Esophagus squamous epithelium (tissue), 5 donors: Measurements from ENCODE around the gene MAPK12. TPM values are rescaled to one million over a fixed set of nuclear protein-coding genes. Genes with fewer than 3 reads are reported as not detected.

Source experiments
- DNase-seq: peaks from one replicate; lab custom pipeline; 2025; lab: John Stamatoyannopoulos, UW
- H3K27ac ChIP-seq, 4 donors: fragments of 200-600 bp; sonication (generic); one replicate each; pipeline ENCODE4 v1.5.1; 2016 to 2019; ENCODE audit warnings: mild to moderate bottlenecking in 1 of 4
- H3K27me3 ChIP-seq, 4 donors: fragments of 200-600 bp; sonication (generic); 1 replicate in 3 of 4; 2 replicates in 1 of 4; pipeline versions ENCODE4 v1.5.1 to v1.6.0; 2017 to 2021; ENCODE audit warnings: antibody characterized with exemption in 1 of 4
- H3K36me3 ChIP-seq, 3 donors: fragments of 200-600 bp; sonication (generic); one replicate each; pipeline ENCODE4 v1.5.1; 2016 to 2019
- H3K4me1 ChIP-seq, 3 donors: fragments of 200-600 bp; sonication (generic); one replicate each; pipeline ENCODE4 v1.5.1; 2017 to 2019
- H3K4me3 ChIP-seq, 4 donors: fragments of 200-600 bp; sonication (generic); 1 replicate in 3 of 4; 2 replicates in 1 of 4; pipeline ENCODE4 v1.5.1; 2016 to 2019; ENCODE audit warnings: mild to moderate bottlenecking in 2 of 4, moderate library complexity in 1 of 4
- H3K9me3 ChIP-seq, 3 donors: fragments of 200-600 bp; sonication (generic); one replicate each; pipeline ENCODE4 v1.5.1; 2016 to 2019
- CTCF ChIP-seq, 6 experiments: fragments of 450-650 bp in 4 of 6; fragments of 200-600 bp in 2 of 6; sonication (generic) in 2 of 6; IDR thresholded peaks; one replicate each; pipeline ENCODE4 v1.5.1; 2016 to 2019; ENCODE audit warnings: antibody characterized with exemption in 6 of 6, mild to moderate bottlenecking in 4 of 6, moderate library complexity in 4 of 6
- POLR2A ChIP-seq, 4 donors: fragments of 450-650 bp; IDR thresholded peaks; one replicate each; pipeline ENCODE4 v1.6.1; 2017; ENCODE audit warnings: antibody characterized with exemption in 4 of 4, mild to moderate bottlenecking in 4 of 4, moderate library complexity in 3 of 4
- WGBS, 2 donors: methylation state at CpG; one replicate each; pipeline ENCODE4 v1.1.5; 2018; 5-methylcytosine and 5-hydroxymethylcytosine counted together
- intact Hi-C: fragments of 100-400 bp; cut with DNase I; formaldehyde crosslinking; loops from one replicate; pipeline ENCODE4 v1.15.0; 2022
- total RNA-seq, 4 donors: library from RNA; depleted of rRNA; stranded (reverse); fragments of >200 nt; gene quantifications; one replicate each; pipeline ENCODE4 v1.1.0, GENCODE V29; 2016
- donor health status: DM: yes; HTN: yes; CAD: no.

MAPK12 gene
- total RNA-seq, 4 donors from 2014 or later: 0.19 to 6.9 (median 2.3) TPM

GRCh38 chr22:50217543-50218152 is 43.8 kb downstream of the MAPK12 start:
- DNase-seq: no peak
- TF ChIP-seq CTCF (IDR thresholded peaks at IDR 0.05) (no peak), POLR2A (IDR thresholded peaks at IDR 0.05) (no peak)
- intact Hi-C loops: loop anchor here (10.0 kb wide), 1 partner anchor 293 kb away; no protein-coding TSS in a partner anchor
- Histone ChIP-seq H3K27ac (no peak overlapping the region), H3K27me3 (no peaks in the 10 kb centered on the region), H3K36me3 (peaks cover 49 to 98% (median 67%) of the 10 kb centered on the region in 3 donors), H3K4me1 (peaks cover 0 to 11% (median 4%) of the 10 kb centered on the region in 3 donors), H3K4me3 (no peak overlapping the region), H3K9me3 (no peaks in the 10 kb centered on the region)
- WGBS, 2 donors: 80 to 94% methylated on average over 2 to 3 of the region's 21 CpGs

- H3K4me3 ChIP-seq: no peak overlapping the region
- H3K36me3 ChIP-seq: peaks cover 41 to 98% (median 65%) of the 10 kb centered on the region in 3 donors
- no peaks in the 10 kb centered on the region for H3K27me3 ChIP-seq
- H3K4me1 ChIP-seq: peaks cover 0 to 11% (median 4%) of the 10 kb centered on the region in 3 donors
- TF ChIP-seq POLR2A (IDR thresholded peaks at IDR 0.05) (no peak), CTCF (IDR thresholded peaks at IDR 0.05) (no peak)
- intact Hi-C loops: loop anchor here (10.0 kb wide), 1 partner anchor 292 kb away; no protein-coding TSS in a partner anchor
- no peak overlapping the region for H3K27ac ChIP-seq
- whole genome bisulfite sequencing, 2 donors: 89 to 96% methylated on average over 20 to 22 of the region's 57 CpGs
- no peak for DNase-seq
- no peaks in the 10 kb centered on the region for H3K9me3 ChIP-seq
Observed at GRCh38 chr22:50216684-50217520, 44.6 kb downstream of the MAPK12 start.

GRCh38 chr22:50216055-50216683 is 45.3 kb downstream of the MAPK12 start:
- Histone ChIP-seq H3K27ac (no peak overlapping the region), H3K36me3 (peaks cover 36 to 98% (median 57%) of the 10 kb centered on the region in 3 donors), H3K4me3 (no peak overlapping the region), H3K4me1 (peaks cover 0 to 11% (median 4%) of the 10 kb centered on the region in 3 donors), H3K27me3 (no peaks in the 10 kb centered on the region), H3K9me3 (no peaks in the 10 kb centered on the region)
- DNase-seq: no peak
- 61 to 73% methylated on average over 2 to 3 of the region's 15 CpGs for WGBS, 2 donors
- TF ChIP-seq CTCF (IDR thresholded peaks at IDR 0.05) (no peak), POLR2A (IDR thresholded peaks at IDR 0.05) (no peak)
- intact Hi-C loops: loop anchor here (10.0 kb wide), 1 partner anchor 291 kb away; no protein-coding TSS in a partner anchor

GRCh38 chr22:50215297-50216054 is 46.0 kb downstream of the MAPK12 start:
- H3K4me1 ChIP-seq: peaks cover 0 to 15% (median 4%) of the 10 kb centered on the region in 3 donors
- peaks cover 37 to 98% (median 59%) of the 10 kb centered on the region in 3 donors for H3K36me3 ChIP-seq
- WGBS, 2 donors: 56 to 92% methylated on average over 2 to 10 of the region's 17 CpGs
- intact Hi-C loops: loop anchor here (10.0 kb wide), 1 partner anchor 291 kb away; no protein-coding TSS in a partner anchor
- TF ChIP-seq POLR2A (IDR thresholded peaks at IDR 0.05) (no peak), CTCF (IDR thresholded peaks at IDR 0.05) (no peak)
- no peaks in the 10 kb centered on the region for H3K27me3 ChIP-seq
- no peak overlapping the region for H3K27ac ChIP-seq
- H3K4me3 ChIP-seq: no peak overlapping the region
- DNase-seq: no peak
- no peaks in the 10 kb centered on the region for H3K9me3 ChIP-seq
